ENCODE data around the gene TMEM161A. TPM values are rescaled to one million over a fixed set of nuclear protein-coding genes. Genes with fewer than 3 reads are reported as not detected.
A peak's percentile ranks its signal among the peaks of the same experiment; 100 is the strongest.

Gene TMEM161A
- total and polyA plus RNA-seq, 2 of the 13 experiments (the other 11 are each of a cell fraction or from before 2014, with no cell fraction given), result 25.9 to 31.4 TPM

DNA sequence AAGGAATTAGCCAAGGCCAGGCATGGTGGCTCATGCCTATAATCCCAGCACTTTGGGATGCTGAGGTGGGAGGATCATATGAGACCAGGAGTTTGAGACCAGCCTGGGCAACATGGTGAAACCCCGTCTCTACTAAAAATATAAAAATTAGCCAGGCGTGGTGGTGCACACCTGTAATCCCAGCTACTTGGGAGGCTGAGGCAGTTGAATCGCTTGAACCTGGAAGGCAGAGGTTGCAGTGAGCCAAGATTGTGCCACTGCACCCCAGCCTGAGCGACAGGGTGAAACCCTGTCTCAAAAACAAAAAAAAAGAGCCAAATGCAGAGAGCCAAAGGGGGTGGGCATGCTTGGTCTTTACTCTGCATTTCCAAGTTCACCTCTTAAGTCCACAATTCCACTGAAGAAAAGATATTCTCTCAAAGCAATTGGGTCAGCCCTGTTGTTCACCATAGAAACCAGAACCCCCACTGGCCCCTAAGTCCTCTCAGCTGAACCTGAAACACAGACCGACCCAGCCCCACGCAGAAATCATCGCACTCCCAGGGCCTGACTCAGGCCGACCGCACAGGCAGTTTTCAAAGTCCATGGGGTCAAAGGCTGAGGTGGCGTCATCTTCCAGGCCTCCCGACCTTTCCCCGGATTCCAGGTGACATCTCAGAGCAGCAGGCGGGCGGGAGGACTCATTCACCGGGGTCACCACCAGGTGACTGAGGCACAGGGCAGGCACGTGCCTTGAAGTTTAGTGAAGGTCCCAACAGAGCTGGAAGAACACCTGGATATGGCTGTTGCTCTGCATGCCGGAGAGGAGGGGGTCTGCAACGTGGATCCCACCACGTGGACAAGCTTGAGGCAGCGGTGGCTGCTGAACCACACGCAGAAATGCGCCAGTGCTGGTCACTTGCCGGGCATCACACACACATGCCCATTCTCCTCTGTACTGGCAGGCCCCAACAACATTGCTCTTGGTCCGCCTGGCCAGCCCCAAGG is 41.3 kb downstream of the TMEM161A start (continued):
- TF ChIP-seq ZNF614 (CRISPR knock-in tag; IDR thresholded peaks at IDR 0.05; ENCODE audit: borderline replicate concordance) (peak; percentile 94; the same call in 1 of the 2 replicates), ZNF496 (CRISPR knock-in tag; IDR thresholded peaks at IDR 0.05; ENCODE audit: insufficient replicate concordance) (no peak), ZNF350 (CRISPR knock-in tag; IDR thresholded peaks at IDR 0.05; ENCODE audit: borderline replicate concordance, low read depth) (peak; percentile 98; the same call in 1 of the 2 replicates), ZNF564 (CRISPR knock-in tag; IDR thresholded peaks at IDR 0.05) (peak; percentile 82; the same call in 1 of the 2 replicates), RORA (CRISPR knock-in tag; IDR thresholded peaks at IDR 0.05) (no peak), RBAK (CRISPR knock-in tag; IDR thresholded peaks at IDR 0.05) (no peak), HIVEP1 (CRISPR knock-in tag; IDR thresholded peaks at IDR 0.05) (peak; percentile 94), FOXJ3 (CRISPR knock-in tag; IDR thresholded peaks at IDR 0.05; ENCODE audit: borderline replicate concordance) (peak; percentile 79), ARID2 (CRISPR knock-in tag; IDR thresholded peaks at IDR 0.05; ENCODE audit: borderline replicate concordance) (0 out of 2 replicates have a peak, but pooled peaks have one; percentile 75), ZNF44 (CRISPR knock-in tag; IDR thresholded peaks at IDR 0.05) (peak; percentile 94), TCF7 (IDR thresholded peaks at IDR 0.05; ENCODE audit: low read depth) (peak; percentile 68), RNF2 (conservative IDR thresholded peaks at IDR 0.05; ENCODE audit: low read depth) (peak; percentile 85; the same call in 1 of the 2 replicates), ZNF572 (CRISPR knock-in tag; IDR thresholded peaks at IDR 0.05) (no peak), SAP130 (CRISPR knock-in tag; IDR thresholded peaks at IDR 0.05; ENCODE audit: low read depth) (peak; percentile 94), ZNF549 (CRISPR knock-in tag; IDR thresholded peaks at IDR 0.05) (no peak), HHEX (CRISPR knock-in tag; IDR thresholded peaks at IDR 0.05) (peak; percentile 20; the same call in 1 of the 2 replicates), PHF20 (CRISPR knock-in tag; IDR thresholded peaks at IDR 0.05) (no peak), AKAP8 (CRISPR knock-in tag; IDR thresholded peaks at IDR 0.05) (peak; percentile 87)
- TF ChIP-seq, protein P1, sequence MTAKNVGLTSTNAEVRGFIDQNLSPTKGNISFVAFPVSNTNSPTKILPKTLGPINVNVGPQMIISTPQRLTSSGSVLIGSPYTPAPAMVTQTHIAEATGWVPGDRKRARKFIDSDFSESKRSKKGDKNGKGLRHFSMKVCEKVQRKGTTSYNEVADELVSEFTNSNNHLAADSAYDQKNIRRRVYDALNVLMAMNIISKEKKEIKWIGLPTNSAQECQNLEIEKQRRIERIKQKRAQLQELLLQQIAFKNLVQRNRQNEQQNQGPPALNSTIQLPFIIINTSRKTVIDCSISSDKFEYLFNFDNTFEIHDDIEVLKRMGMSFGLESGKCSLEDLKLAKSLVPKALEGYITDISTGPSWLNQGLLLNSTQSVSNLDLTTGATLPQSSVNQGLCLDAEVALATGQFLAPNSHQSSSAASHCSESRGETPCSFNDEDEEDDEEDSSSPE (CRISPR knock-in tag; IDR thresholded peaks at IDR 0.05), result peak; percentile 85
- TF ChIP-seq, protein P2, sequence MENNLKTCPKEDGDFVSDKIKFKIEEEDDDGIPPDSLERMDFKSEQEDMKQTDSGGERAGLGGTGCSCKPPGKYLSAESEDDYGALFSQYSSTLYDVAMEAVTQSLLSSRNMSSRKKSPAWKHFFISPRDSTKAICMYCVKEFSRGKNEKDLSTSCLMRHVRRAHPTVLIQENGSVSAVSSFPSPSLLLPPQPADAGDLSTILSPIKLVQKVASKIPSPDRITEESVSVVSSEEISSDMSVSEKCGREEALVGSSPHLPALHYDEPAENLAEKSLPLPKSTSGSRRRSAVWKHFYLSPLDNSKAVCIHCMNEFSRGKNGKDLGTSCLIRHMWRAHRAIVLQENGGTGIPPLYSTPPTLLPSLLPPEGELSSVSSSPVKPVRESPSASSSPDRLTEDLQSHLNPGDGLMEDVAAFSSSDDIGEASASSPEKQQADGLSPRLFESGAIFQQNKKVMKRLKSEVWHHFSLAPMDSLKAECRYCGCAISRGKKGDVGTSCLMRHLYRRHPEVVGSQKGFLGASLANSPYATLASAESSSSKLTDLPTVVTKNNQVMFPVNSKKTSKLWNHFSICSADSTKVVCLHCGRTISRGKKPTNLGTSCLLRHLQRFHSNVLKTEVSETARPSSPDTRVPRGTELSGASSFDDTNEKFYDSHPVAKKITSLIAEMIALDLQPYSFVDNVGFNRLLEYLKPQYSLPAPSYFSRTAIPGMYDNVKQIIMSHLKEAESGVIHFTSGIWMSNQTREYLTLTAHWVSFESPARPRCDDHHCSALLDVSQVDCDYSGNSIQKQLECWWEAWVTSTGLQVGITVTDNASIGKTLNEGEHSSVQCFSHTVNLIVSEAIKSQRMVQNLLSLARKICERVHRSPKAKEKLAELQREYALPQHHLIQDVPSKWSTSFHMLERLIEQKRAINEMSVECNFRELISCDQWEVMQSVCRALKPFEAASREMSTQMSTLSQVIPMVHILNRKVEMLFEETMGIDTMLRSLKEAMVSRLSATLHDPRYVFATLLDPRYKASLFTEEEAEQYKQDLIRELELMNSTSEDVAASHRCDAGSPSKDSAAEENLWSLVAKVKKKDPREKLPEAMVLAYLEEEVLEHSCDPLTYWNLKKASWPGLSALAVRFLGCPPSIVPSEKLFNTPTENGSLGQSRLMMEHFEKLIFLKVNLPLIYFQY (CRISPR knock-in tag; IDR thresholded peaks at IDR 0.05; ENCODE audit: borderline replicate concordance), result peak; percentile 54; the same call in 1 of the 2 replicates
- TF ChIP-seq, protein P3, sequence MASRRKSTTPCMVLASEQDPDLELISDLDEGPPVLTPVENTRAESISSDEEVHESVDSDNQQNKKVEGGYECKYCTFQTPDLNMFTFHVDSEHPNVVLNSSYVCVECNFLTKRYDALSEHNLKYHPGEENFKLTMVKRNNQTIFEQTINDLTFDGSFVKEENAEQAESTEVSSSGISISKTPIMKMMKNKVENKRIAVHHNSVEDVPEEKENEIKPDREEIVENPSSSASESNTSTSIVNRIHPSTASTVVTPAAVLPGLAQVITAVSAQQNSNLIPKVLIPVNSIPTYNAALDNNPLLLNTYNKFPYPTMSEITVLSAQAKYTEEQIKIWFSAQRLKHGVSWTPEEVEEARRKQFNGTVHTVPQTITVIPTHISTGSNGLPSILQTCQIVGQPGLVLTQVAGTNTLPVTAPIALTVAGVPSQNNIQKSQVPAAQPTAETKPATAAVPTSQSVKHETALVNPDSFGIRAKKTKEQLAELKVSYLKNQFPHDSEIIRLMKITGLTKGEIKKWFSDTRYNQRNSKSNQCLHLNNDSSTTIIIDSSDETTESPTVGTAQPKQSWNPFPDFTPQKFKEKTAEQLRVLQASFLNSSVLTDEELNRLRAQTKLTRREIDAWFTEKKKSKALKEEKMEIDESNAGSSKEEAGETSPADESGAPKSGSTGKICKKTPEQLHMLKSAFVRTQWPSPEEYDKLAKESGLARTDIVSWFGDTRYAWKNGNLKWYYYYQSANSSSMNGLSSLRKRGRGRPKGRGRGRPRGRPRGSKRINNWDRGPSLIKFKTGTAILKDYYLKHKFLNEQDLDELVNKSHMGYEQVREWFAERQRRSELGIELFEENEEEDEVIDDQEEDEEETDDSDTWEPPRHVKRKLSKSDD (CRISPR knock-in tag; IDR thresholded peaks at IDR 0.05; ENCODE audit: low read depth), result peak; percentile 80
